ENCODE data around the gene KCNIP1.
"Not testable (repeated sequence)": the region's sequence is repeated elsewhere in the genome, so short reads cannot be mapped to it uniquely, and the experiment has no call there.

KCNIP1 gene

GRCh38 chr5:170537451-170538095 lies 33.8 kb downstream of the KCNIP1 start:
- no peak for DNase-seq (ENCODE audit: low read depth in 2 of 2)

DNA sequence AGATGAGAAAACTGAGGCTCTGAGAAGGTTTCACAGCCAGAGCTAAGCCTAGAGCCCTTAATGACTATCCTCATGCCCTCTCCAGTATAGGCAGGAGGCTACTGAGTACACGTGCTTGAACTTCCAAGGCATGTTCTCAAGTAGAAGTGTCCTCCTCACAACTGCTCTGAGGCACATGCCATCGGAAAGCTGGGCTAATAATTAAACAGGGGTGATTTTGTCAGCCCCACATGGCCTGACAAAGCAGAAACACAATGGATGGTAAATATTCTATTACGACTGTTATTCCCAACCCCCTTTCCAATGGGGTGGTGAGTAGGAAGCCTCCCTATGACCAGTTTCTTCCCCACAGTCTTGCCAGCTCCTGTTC lies 34.3 kb downstream of the KCNIP1 start:
- DNase-seq (ENCODE audit: low read depth in 2 of 2) = no peak

DNA sequence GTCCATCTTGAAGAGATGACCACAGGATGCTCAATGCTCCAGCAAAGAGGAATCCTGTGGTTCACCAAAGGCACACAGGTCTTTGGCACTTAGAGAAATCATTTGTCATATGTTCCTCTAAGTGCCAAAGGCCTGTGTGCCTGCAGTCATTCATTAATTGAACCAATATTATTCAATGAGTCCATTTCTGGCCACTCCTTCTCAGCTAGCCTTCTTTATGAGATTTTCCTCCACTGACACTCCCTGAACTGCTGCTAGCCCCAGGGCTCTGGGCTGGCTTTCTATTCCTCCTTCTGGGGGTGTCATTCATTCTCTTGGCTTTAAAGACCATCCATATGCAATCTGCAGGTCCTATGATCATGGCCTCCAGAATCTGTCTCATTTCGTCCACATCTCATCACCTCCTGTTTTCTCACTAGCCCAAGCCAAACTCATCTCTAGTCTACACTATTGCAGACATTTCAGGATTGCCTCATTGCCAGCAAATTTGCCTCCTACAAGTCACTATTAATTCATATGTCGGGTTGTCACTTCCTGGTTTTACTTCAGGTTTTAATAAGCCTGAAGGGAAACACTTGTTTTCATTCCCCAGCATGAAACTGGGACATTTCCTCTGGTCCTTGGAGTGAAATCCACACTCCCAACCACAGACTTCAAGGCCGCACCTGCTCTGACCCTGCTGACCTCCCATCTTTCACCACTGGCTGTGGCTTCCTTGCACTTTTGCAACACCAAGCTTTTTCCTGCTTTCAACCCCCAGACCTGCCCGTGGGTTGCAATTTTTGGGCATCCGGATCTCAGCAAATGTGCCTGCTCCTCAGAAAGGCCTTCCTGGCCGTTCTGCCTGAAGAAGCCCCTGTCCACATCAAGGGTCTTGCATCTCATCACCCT lies 35.1 kb downstream of the KCNIP1 start:
- no peak for DNase-seq (ENCODE audit: low read depth in 2 of 2)

GRCh38 chr5:170540271-170540670 lies 36.5 kb downstream of the KCNIP1 start:
- no peak for DNase-seq (ENCODE audit: low read depth in 2 of 2)

DNA sequence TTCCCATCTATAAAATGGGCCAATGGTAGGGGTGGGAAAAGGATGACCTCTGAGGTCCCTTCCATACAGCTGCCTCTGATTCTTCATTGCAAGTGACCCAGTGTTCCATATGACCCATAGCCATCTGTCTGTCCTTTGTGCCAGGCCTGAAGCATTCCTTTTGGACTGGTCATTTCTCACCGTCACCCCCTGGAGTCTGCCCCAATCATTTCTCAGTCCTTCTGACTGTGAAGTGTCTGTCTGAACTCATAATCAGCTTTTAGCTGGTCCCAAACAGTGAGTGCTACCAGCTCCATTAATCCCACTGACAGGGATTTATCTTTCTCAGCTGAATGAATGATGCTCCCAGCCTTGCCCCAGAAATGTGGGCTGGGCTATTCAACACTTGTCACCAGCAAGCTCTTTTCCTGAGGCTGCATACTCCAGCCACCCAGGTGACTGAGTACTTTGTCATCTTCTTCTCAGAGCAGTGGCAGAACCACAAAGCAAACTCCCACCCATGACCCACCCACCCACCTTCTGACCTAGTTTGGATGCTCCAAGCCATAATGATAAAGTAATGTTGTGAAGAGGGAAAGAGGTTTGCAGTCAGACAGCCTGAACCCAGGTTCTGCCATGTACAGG lies 37.4 kb downstream of the KCNIP1 start:
- no peak for DNase-seq (ENCODE audit: low read depth in 2 of 2)

DNA sequence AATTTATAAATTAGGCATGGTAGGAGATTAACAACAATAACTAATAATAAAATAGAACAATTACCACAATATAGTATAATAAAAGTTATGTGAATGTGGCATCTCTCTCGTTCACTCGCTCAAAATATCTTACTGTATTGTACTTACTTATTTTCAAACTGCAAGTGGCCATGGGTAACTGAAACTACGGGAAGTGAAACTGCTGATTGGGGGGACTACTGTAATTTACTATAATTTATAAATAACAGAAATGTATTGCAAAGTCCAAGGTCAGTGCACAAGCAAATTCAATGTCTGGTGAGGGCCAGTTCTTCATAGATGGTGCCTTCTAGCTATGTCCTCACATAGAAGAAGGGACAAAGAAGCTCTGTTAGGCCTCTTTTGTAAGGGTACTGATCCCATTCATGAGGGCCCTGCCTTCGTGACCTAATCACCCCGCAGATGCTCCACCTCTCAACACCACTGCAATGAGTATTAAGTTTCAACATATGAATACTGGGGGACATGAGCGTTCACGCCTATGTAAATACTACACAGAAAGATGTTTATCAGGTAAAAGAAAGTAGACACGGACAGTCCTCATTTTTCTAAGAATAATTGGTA lies 39.0 kb downstream of the KCNIP1 start:
- no peak for DNase-seq (ENCODE audit: low read depth in 2 of 2)

DNA sequence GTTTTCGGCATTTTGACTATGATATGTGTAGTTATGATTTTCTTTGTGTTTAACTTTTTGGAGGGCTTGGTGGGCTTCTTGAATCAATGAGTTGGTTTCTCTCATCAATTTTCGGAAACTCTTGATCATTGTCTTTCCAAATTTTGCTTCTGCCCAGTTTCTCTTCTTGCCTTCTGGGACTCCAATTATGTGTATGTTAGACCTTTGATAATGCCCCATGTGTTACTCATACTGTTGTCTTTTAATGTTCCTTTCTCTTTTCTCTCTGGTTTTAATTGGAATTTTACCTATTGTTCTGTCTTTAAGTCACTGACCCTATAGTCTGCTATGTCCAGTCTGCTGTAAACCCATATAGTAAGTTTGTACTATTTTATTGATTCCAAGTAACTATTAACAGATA lies 41.5 kb downstream of the KCNIP1 start:
- no peak for DNase-seq (ENCODE audit: low read depth in 2 of 2)

- no peak for DNase-seq (ENCODE audit: low read depth in 2 of 2)
Measured at GRCh38 chr5:170545811-170546210, 42.0 kb downstream of the KCNIP1 start.

GRCh38 chr5:170546282-170546681 lies 42.5 kb downstream of the KCNIP1 start:
- DNase-seq (ENCODE audit: low read depth in 2 of 2) = no peak

DNA sequence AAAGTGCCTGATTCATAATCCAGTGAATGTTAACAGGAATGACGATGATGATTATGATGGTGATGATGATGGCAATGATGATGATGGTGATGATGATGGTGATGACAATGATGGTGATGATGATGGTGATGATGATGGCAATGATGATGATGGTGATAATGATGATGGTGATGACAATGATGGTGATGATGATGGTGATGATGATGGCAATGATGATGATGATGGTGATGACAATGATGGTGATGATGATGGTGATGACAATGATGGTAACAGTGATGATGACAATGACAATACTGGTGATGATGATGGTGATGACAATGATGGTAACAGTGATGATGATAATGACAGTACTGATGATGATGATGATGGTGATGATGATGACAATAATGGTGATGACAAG lies 46.6 kb downstream of the KCNIP1 start:
- DNase-seq (ENCODE audit: low read depth in 2 of 2) = not testable (repeated sequence)

GRCh38 chr5:170551076-170551475 lies 47.3 kb downstream of the KCNIP1 start:
- no peak for DNase-seq (ENCODE audit: low read depth in 2 of 2)

DNA sequence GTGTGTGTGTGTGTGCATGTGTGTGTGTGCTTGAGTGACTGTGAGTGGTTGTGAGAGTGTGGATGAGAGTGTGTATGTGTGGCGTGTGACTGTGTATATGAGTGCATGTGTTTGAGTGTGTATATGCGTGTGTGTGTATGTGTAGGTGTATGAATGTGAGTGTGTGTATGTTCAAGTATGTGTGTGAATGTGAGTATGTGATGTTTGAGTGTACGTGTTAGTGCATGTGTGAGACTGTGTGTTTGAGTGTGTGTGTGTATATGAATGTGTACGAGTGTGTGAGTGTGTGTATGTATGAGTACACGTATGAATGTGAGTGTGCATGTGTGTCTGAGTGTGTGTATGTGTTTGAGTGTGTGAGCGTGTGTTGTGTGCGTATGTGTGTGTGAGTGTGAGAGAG lies 47.8 kb downstream of the KCNIP1 start:
- no peak for DNase-seq (ENCODE audit: low read depth in 2 of 2)

DNA sequence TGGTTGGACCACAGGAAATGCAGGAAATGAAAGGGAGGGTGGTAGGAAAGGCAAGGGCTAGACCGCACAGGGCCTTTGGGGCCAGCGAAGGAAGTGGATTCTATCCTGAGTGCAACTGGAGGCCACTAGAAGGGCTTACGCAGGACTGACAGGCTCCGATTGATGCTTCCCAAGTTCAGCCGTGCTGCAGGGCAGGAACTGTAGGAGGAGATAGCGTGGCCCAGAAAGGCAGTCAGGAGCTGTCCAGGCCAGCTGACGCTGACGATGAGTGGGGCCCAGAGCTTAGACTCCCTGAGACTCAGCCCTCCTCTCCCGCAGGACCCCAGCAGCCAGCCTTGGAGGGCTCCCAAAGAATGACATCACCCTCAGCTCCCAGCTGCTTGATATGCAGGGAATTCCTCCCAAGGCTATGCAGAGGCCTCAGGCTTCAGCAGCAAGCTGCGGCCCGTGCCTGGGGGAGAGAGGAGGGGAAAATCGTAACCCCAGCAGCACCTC lies 48.8 kb downstream of the KCNIP1 start:
- no peak for DNase-seq (ENCODE audit: low read depth in 2 of 2)

DNA sequence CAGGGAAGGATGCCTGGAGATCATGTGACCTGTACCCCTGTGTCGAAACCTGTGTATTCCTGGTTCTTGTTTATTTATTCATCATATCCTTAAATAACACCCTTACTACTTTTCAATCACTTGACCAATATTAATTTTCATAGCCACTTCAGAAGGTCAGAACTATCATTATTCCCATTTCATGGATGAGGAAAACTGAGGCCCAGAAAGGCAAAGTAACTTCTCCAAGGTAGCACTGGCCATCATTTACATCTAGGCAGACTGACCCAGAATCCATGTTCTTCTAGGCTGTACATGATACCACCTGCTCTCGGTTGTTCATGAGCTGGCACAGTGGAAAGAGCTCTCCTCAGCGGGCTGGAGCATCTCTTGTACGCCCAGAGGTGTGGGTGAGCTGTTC lies 49.4 kb downstream of the KCNIP1 start:
- no peak for DNase-seq (ENCODE audit: low read depth in 2 of 2)

DNA sequence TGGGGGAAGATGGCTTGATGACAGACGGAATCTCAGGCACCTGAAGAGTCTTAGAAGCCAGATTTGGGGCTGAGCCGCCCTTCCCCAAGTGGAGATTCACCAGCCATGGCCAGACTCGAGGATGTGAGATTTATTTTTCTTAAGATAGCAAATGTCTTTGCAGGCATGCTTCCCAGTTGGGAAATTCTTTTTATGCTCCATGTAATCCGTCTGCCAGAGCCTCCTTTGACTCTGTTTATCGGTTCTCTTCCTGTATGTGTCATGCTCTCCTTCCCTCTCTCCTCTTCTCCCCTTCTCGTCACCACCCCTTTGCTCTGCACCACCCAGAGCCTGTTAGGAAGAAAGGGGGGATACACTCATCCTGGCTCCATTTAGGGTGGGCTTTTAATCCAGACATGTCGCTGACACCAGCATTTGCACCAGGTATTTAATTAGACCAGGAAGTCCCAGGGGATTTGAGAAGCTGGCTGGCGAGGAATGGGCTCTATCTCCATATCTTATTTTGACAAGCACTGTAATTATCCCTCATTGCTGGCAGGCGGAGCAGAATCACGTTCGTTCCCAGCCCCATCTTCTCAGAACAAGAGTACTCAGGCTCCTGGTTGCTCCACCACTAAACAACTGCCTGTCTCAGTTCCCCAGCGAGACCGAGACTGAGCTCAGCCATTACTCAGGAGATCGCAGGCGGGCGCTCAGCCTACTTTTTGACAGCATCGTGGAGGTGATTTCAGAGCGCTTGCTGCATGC lies 50.9 kb downstream of the KCNIP1 start:
- no peak for DNase-seq (ENCODE audit: low read depth in 2 of 2)

DNA sequence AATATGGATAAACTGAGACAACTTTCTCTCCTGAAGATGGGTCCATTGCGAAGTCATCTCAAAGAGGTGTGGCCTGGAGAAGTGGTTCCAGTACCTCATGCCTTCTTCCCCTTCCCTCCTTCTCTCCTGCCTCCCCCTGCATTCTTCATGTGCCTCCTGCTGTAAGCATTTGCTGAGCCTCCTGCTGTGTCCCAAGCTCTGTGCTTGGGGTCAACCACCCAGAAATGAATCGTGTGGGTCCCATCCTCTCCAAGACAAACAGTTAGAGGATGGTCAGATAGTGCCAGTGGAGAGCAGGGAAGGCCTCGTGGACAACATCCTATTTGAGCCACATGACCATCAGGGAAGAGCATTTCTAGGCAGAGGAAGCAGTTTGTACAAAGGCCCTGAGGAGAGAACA lies 53.5 kb downstream of the KCNIP1 start:
- no peak for DNase-seq (ENCODE audit: low read depth in 2 of 2)

DNA sequence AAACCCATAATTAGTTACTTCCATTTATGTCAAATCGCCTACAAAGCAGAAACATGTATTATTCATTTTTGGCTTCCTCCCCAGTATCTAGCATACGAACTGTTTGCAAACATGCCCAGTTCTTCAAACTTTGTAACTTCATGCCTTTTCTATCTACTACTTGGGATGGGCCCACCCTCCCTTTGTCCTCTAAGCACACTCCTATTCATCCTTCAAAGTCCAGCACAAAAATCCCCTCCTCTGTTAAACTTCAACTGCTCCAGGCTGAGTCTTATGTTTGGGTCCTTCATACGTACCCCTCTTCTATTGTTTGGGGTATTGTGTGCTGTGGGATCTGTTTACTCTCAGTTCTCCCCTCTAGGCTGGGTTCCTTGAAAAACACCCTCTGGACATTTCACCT lies 55.5 kb downstream of the KCNIP1 start:
- no peak for DNase-seq (ENCODE audit: low read depth in 2 of 2)

- no peak for DNase-seq (ENCODE audit: low read depth in 2 of 2)
Measured at GRCh38 chr5:170560938-170561337, 57.1 kb downstream of the KCNIP1 start.

DNA sequence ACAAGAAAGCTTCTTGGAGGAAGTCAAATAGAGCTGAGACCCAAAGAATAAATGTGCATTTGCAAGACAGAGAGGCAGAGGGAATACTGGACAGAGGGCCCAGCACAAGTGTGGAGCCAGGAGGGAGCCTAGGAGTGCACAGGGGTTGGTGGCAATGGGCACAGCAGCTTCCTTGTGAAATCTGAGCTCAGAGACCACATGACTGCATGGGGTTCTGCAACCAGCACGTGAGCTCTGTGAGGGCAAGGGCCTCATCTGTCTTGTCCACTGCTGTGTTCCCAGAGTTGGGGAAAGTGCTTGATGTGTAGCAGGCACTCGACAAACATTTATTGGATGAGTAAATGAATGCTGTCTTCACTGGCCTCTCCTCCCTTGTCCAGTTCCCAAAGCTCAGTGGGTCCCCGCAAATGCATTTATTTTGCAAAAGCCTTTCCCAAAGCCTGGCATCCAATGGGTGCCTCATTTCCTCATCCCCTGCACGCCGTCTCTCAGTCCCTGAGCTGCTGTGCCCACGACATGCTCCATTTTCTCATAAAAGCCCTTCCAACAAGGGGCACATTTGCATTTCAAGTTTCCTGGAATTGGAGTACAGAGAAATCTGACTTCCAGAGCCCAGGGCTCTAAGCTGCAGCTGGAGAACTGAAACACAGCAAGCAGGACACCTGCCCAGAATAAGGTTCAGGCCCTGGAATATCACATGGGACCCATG lies 58.5 kb downstream of the KCNIP1 start:
- DNase-seq (ENCODE audit: low read depth in 2 of 2) = no peak

DNA sequence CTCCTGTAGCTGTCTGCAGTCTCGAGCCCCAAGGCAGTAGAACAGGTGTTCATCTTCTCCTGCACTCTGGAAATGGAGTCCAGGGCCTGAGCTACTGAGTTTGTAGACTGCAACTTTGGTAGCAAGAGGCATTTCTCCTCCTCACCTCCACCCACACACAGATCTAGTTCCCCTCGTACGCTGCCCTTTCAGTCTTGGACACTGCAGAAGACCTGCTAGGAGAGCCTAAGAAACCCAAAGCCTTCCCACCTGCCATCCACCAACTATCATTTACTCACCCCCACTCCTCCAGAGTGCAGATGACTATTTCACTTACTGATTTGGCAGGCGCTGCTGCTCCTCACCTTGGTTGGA lies 59.0 kb downstream of the KCNIP1 start:
- DNase-seq (ENCODE audit: low read depth in 2 of 2) = no peak
